HCT116 (cell line): Measurements from ENCODE around the gene GUCY2C.

Experiments
- EGR1 ChIP-seq: IDR thresholded peaks from 2 replicates; pipeline ENCODE4 v1.6.1; 2012; ENCODE audit warnings: low read depth
- ELF1 ChIP-seq: IDR thresholded peaks from 2 replicates; pipeline ENCODE4 v1.6.1; 2012; ENCODE audit warnings: low read depth, borderline replicate concordance
- EZH2 ChIP-seq: fragments of 200-600 bp; sonication (generic); IDR thresholded peaks from 2 replicates; pipeline ENCODE4 v1.6.1; 2017; ENCODE audit warnings: antibody characterized with exemption, mixed run types
- EZH2phosphoT487 ChIP-seq: fragments of 200-600 bp; IDR thresholded peaks from 2 replicates; pipeline ENCODE4 v1.6.1; 2018; ENCODE audit warnings: antibody characterized with exemption, borderline replicate concordance
- FOSL1 ChIP-seq: IDR thresholded peaks from 2 replicates; pipeline ENCODE4 v1.6.1; 2012; ENCODE audit warnings: low read depth
- POLR2A ChIP-seq: IDR thresholded peaks from 2 replicates; pipeline ENCODE4 v1.7.0; 2011; ENCODE audit warnings: borderline replicate concordance; ENCODE audit not compliant: insufficient read depth, insufficient read length; ENCODE audit errors: extremely low read depth
- POLR2AphosphoS5 ChIP-seq: IDR thresholded peaks from 2 replicates; pipeline ENCODE4 v1.6.1; 2011; ENCODE audit warnings: mild to moderate bottlenecking, low read depth, low read length, moderate library complexity
- SP1 ChIP-seq: IDR thresholded peaks from 2 replicates; pipeline ENCODE4 v1.6.1; 2012; ENCODE audit warnings: low read depth
- TCF7L2 ChIP-seq: IDR thresholded peaks from 2 replicates; pipeline ENCODE4 v1.7.0; 2011; ENCODE audit warnings: borderline replicate concordance, inconsistent platforms; ENCODE audit not compliant: insufficient read depth, insufficient read length; ENCODE audit errors: extremely low read depth
- YY1 ChIP-seq: IDR thresholded peaks from 2 replicates; pipeline ENCODE4 v1.6.1; 2011; ENCODE audit warnings: low read length, low read depth, moderate library complexity, mild to moderate bottlenecking; ENCODE audit not compliant: insufficient replicate concordance; ENCODE audit errors: extremely low read depth
- ZNF274 ChIP-seq: fragments of 200-500 bp; sonication (Bioruptor generic); IDR thresholded peaks from 2 replicates; pipeline ENCODE4 v1.6.1; 2014; ENCODE audit warnings: mild to moderate bottlenecking, low read depth, low read length, inconsistent platforms
- TF ChIP-seq, protein P1 (sequence below), 3 experiments: fragments of 200-600 bp in 1 of 3; sonication (generic) in 1 of 3; IDR thresholded peaks in 2 of 3; conservative IDR thresholded peaks in 1 of 3; 2 replicates each; pipeline ENCODE4 v1.5.1; 2012 to 2017; ENCODE audit warnings: low read depth in 2 of 3, low read length in 2 of 3, antibody characterized with exemption in 1 of 3, borderline replicate concordance in 1 of 3, control low read depth in 1 of 3, mild to moderate bottlenecking in 1 of 3, mixed read lengths in 1 of 3, mixed run types in 1 of 3, moderate library complexity in 1 of 3; ENCODE audit not compliant: insufficient read depth in 1 of 3
- TF ChIP-seq, protein P2 (sequence below): IDR thresholded peaks from 2 replicates; pipeline ENCODE4 v1.6.1; 2012; ENCODE audit warnings: low read depth
- TF ChIP-seq, protein P3 (sequence below): IDR thresholded peaks from 2 replicates; pipeline ENCODE4 v1.6.1; 2011; ENCODE audit warnings: mild to moderate bottlenecking, low read length, moderate library complexity; ENCODE audit not compliant: insufficient replicate concordance; ENCODE audit errors: extremely low read depth

DNA sequence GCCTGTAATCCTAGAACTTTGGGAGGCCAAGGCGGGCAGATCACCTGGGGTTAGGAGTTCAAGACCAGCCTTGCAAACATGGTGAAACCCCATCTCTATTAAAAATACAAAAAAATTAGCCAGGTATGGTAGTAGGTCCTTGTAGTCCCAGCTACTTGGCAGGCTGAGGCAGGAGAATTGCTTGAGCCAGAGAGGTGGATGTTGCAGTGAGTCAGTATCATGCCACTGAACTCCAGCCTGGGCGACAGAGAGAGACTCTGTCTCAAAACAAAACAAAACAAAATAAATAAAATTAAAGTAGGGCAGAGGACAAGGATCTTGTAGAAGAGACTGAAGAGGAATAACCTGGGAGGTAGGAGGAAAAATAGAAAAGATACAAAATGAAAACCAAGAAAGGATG, 45.5 kb upstream of the GUCY2C start:
- TF ChIP-seq, protein P1, sequence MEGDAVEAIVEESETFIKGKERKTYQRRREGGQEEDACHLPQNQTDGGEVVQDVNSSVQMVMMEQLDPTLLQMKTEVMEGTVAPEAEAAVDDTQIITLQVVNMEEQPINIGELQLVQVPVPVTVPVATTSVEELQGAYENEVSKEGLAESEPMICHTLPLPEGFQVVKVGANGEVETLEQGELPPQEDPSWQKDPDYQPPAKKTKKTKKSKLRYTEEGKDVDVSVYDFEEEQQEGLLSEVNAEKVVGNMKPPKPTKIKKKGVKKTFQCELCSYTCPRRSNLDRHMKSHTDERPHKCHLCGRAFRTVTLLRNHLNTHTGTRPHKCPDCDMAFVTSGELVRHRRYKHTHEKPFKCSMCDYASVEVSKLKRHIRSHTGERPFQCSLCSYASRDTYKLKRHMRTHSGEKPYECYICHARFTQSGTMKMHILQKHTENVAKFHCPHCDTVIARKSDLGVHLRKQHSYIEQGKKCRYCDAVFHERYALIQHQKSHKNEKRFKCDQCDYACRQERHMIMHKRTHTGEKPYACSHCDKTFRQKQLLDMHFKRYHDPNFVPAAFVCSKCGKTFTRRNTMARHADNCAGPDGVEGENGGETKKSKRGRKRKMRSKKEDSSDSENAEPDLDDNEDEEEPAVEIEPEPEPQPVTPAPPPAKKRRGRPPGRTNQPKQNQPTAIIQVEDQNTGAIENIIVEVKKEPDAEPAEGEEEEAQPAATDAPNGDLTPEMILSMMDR (IDR thresholded peaks at IDR 0.05 in 2 of 3, conservative IDR thresholded peaks at IDR 0.05 in 1 of 3; ENCODE audit: borderline replicate concordance in 1 of 3, insufficient read depth in 1 of 3, low read depth in 2 of 3, low read length in 2 of 3): no peak
- TF ChIP-seq ZNF274: no peak
- no peak for TF ChIP-seq POLR2A
- no peak for TF ChIP-seq POLR2AphosphoS5
- no peak for TF ChIP-seq EZH2
- TF ChIP-seq, protein P2, sequence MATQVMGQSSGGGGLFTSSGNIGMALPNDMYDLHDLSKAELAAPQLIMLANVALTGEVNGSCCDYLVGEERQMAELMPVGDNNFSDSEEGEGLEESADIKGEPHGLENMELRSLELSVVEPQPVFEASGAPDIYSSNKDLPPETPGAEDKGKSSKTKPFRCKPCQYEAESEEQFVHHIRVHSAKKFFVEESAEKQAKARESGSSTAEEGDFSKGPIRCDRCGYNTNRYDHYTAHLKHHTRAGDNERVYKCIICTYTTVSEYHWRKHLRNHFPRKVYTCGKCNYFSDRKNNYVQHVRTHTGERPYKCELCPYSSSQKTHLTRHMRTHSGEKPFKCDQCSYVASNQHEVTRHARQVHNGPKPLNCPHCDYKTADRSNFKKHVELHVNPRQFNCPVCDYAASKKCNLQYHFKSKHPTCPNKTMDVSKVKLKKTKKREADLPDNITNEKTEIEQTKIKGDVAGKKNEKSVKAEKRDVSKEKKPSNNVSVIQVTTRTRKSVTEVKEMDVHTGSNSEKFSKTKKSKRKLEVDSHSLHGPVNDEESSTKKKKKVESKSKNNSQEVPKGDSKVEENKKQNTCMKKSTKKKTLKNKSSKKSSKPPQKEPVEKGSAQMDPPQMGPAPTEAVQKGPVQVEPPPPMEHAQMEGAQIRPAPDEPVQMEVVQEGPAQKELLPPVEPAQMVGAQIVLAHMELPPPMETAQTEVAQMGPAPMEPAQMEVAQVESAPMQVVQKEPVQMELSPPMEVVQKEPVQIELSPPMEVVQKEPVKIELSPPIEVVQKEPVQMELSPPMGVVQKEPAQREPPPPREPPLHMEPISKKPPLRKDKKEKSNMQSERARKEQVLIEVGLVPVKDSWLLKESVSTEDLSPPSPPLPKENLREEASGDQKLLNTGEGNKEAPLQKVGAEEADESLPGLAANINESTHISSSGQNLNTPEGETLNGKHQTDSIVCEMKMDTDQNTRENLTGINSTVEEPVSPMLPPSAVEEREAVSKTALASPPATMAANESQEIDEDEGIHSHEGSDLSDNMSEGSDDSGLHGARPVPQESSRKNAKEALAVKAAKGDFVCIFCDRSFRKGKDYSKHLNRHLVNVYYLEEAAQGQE: no peak
- TF ChIP-seq EZH2phosphoT487: no peak
- no peak for TF ChIP-seq SP1
- TF ChIP-seq, protein P3, sequence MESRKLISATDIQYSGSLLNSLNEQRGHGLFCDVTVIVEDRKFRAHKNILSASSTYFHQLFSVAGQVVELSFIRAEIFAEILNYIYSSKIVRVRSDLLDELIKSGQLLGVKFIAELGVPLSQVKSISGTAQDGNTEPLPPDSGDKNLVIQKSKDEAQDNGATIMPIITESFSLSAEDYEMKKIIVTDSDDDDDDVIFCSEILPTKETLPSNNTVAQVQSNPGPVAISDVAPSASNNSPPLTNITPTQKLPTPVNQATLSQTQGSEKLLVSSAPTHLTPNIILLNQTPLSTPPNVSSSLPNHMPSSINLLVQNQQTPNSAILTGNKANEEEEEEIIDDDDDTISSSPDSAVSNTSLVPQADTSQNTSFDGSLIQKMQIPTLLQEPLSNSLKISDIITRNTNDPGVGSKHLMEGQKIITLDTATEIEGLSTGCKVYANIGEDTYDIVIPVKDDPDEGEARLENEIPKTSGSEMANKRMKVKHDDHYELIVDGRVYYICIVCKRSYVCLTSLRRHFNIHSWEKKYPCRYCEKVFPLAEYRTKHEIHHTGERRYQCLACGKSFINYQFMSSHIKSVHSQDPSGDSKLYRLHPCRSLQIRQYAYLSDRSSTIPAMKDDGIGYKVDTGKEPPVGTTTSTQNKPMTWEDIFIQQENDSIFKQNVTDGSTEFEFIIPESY: no peak
- no peak for TF ChIP-seq TCF7L2
- TF ChIP-seq YY1: no peak
- TF ChIP-seq ELF1: no peak
- no peak for TF ChIP-seq FOSL1
- TF ChIP-seq EGR1: no peak
